Activated T-helper 1 cell treated with anti-CD3 and anti-CD28 coated beads, Interleukin-12 subunit alpha, Interleukin-12 subunit beta, Interleukin-2, Interleukin-4 antibody, amounts not matched to agents 30 ng/mL and 10 ng/mL and 1 ng/mL, durations not matched to agents 14 hours and 24 hours and 36 hours (primary cell): ENCODE measurements around the gene KLHL6. TPM values are rescaled to one million over a fixed set of nuclear protein-coding genes. Genes with fewer than 3 reads are reported as not detected.
"Not testable (repeated sequence)": the region's sequence is repeated elsewhere in the genome, so short reads cannot be mapped to it uniquely, and the experiment has no call there.

ENCODE experiments used
- DNase-seq: peaks from one replicate; pipeline ENCODE4 v3.0.0; 2021; ENCODE audit warnings: low spot score
- H3K27ac Mint-ChIP-seq: one replicate; pipeline ENCODE4 v1.8.0; 2021; ENCODE audit warnings: mild to moderate bottlenecking, mixed read lengths
- H3K27me3 Mint-ChIP-seq: one replicate; pipeline ENCODE4 v1.8.0; 2022; ENCODE audit warnings: mild to moderate bottlenecking, moderate library complexity, mixed read lengths; ENCODE audit not compliant: insufficient read depth
- H3K36me3 Mint-ChIP-seq: one replicate; pipeline ENCODE4 v1.8.0; 2021; ENCODE audit warnings: low read depth, mixed read lengths
- H3K4me1 Mint-ChIP-seq: one replicate; pipeline ENCODE4 v1.8.0; 2021; ENCODE audit warnings: low read depth, mixed read lengths
- H3K4me3 Mint-ChIP-seq: one replicate; pipeline ENCODE4 v1.8.0; 2021; ENCODE audit warnings: mild to moderate bottlenecking, moderate library complexity, mixed read lengths
- H3K9me3 Mint-ChIP-seq: one replicate; pipeline ENCODE4 v1.8.0; 2021; ENCODE audit warnings: mixed read lengths
- intact Hi-C: fragments of 100-400 bp; cut with micrococcal nuclease; formaldehyde crosslinking; loops from one replicate; pipeline ENCODE4 v1.15.1; 2024
- total RNA-seq: library from RNA; stranded (reverse); gene quantifications from 2 replicates; pipeline ENCODE4 v1.2.3, GENCODE V29; 2022

Gene KLHL6
- total RNA-seq, 1 donor from 2014 or later = 40.6 TPM

GRCh38 chr3:183536238-183536880 is 19.1 kb downstream of the KLHL6 start:
- DNase-seq = no peak
- no peaks in the 10 kb centered on the region for H3K27me3 Mint-ChIP-seq
- H3K4me3 Mint-ChIP-seq = no peak overlapping the region
- no peak overlapping the region for H3K27ac Mint-ChIP-seq
- peaks cover 62% of the 10 kb centered on the region for H3K4me1 Mint-ChIP-seq
- H3K9me3 Mint-ChIP-seq = no peaks in the 10 kb centered on the region
- intact Hi-C loops = no loop called here
- H3K36me3 Mint-ChIP-seq = peaks cover 21% of the 10 kb centered on the region

DNA sequence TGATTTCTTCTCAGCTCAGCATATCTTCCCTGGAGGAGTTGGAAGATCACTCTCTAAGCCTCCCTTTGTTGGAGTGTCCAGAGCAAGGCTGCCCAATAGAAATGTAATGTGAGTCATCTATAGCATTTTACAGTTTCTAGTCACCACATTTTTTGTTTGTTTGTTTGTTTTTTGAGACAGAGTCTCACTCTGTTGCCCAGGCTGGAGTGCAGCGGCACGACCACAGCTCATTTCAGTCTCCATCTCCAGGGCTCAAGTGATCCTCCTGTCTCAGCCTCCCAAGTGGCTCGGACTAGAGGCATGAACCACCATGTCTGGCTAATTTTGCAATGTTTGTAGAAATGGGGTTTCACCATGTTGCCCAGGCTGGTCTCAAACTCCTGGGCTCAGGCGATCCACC is 21.3 kb downstream of the KLHL6 start:
- Mint-ChIP-seq H3K36me3 (peaks cover 14% of the 10 kb centered on the region), H3K4me1 (peaks cover 53% of the 10 kb centered on the region), H3K27ac (no peak overlapping the region), H3K4me3 (no peak overlapping the region), H3K9me3 (no peaks in the 10 kb centered on the region), H3K27me3 (no peaks in the 10 kb centered on the region)
- intact Hi-C loops = no loop called here
- no peak for DNase-seq

DNA sequence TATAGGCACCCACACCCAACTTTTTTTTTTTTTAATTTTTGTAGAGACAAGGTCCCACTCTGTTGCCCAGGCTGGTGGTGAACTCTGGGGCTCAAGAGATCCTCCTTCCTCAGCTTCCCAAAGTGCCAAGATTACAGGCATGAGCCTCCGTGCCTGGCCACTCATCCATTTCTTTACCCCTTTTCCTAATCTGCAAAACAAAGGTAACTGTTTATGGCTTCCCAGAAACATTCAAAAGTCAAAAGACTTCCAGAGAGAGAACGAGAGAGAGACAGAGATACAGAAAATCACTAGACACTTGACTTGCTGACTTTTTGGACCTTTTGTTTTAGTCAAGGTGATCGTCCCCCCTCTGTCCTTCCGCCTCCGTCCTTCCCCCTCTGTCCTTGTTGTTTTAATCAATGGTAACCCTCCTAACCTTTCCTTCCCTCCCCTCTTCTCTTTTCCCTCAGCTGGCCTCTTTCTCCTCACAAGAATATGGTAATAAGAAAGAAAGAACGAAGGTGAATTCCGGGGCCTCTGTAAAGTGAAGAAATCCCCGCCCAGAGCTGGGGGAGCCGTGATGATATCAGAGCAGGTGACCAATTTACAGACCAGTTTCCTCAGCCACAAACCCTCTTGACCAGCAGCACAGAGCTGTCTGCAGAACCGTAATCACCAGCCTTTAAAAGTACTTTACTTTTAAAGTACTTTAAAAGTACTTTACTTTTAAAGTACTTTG is 21.9 kb downstream of the KLHL6 start:
- peaks cover 4% of the 10 kb centered on the region for H3K9me3 Mint-ChIP-seq
- H3K4me1 Mint-ChIP-seq = peaks cover 53% of the 10 kb centered on the region
- H3K27me3 Mint-ChIP-seq = no peaks in the 10 kb centered on the region
- intact Hi-C loops = no loop called here
- peak overlapping the region; percentile 76 for H3K27ac Mint-ChIP-seq
- no peak for DNase-seq
- H3K36me3 Mint-ChIP-seq = peaks cover 19% of the 10 kb centered on the region
- H3K4me3 Mint-ChIP-seq = no peak overlapping the region

- Mint-ChIP-seq H3K27ac (peak overlapping the region; percentile 76), H3K4me1 (peaks cover 51% of the 10 kb centered on the region), H3K9me3 (peaks cover 5% of the 10 kb centered on the region), H3K4me3 (no peak overlapping the region), H3K36me3 (peaks cover 24% of the 10 kb centered on the region), H3K27me3 (no peaks in the 10 kb centered on the region)
- intact Hi-C loops = no loop called here
- no peak for DNase-seq
These were observed 22.7 kb downstream of the KLHL6 start for GRCh38 chr3:183532620-183533411.

DNA sequence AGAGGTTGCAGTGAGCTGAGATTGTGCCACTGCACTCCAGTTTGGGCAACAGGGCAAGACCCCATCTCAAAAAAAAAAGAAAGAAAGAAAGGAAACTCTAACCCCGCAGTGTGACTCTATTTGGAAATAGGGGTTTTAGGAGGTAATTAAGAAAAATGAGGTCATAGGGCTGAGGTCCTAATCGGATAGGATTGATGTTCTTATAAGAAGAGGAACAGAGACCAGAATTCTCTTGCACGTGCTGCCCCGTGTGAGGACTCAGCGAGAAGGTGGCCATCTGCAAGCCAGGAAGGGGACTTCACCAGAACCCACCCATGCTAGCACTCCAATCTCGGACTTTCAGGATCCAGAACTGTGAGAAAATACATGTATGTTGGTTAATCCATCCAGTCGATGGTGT is 25.8 kb downstream of the KLHL6 start:
- Mint-ChIP-seq H3K36me3 (peaks cover 41% of the 10 kb centered on the region), H3K27ac (no peak overlapping the region), H3K9me3 (peaks cover 5% of the 10 kb centered on the region), H3K4me3 (no peak overlapping the region), H3K27me3 (no peaks in the 10 kb centered on the region), H3K4me1 (peaks cover 59% of the 10 kb centered on the region)
- DNase-seq = no peak
- intact Hi-C loops = no loop called here

GRCh38 chr3:183529185-183529584 is 26.3 kb downstream of the KLHL6 start:
- no peak for DNase-seq
- peaks cover 63% of the 10 kb centered on the region for H3K4me1 Mint-ChIP-seq
- no peaks in the 10 kb centered on the region for H3K27me3 Mint-ChIP-seq
- peaks cover 47% of the 10 kb centered on the region for H3K36me3 Mint-ChIP-seq
- no peak overlapping the region for H3K4me3 Mint-ChIP-seq
- H3K27ac Mint-ChIP-seq = no peak overlapping the region
- peaks cover 5% of the 10 kb centered on the region for H3K9me3 Mint-ChIP-seq
- intact Hi-C loops = no loop called here

- not testable (repeated sequence) for H3K4me3 Mint-ChIP-seq
- H3K36me3 Mint-ChIP-seq = peaks cover 48% of the 10 kb centered on the region
These were observed 26.7 kb downstream of the KLHL6 start for GRCh38 chr3:183528758-183529157.

DNA sequence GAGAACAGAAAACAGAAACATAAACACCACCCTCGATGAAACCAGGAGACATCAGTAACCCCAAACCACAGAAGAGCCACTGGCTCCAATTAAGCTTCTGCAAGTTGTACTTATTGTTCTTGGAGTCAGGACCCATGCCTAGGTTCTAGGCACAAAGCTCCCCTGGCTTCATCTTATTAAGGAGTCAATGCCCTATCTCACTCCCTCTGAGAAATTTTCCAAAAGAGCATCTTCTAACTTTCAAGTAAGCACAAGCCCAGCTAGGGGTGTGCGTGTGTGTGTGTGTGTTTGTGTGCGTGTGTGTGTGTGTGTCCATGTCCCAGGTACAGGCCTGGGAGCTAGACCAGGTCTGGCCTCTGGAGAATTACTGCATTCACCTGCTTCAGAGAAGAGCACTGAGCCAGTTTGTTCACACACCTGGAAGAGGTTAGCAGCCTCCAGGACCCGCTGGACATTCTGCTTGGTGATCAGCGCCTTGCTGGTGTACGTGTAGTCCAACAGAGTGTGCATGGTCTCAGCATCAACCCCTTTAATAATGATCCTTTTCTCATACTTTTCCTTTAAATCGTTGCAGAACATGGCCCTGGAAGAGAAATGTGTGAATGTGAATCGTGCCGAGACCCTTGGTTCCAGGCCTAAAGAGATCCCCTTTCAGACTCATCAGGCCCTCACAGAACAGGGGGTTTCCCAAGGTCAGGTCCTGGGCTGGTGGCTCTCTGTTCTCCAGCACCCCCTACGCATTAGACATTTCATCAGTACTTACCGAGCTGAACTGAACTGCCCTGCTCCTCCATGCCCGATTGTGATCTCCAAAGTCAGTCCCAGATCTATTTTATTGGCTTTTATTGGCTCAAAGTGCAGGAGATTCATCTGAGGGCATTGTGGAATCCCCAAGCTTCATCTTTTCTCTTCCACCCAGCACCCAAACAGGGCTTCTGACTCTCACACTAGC is 27.8 kb downstream of the KLHL6 start:
- peaks cover 5% of the 10 kb centered on the region for H3K9me3 Mint-ChIP-seq
- DNase-seq = peak; percentile 15
- peak overlapping the region; percentile 82 for H3K27ac Mint-ChIP-seq
- H3K4me3 Mint-ChIP-seq = peak overlapping the region; percentile 55
- no peaks in the 10 kb centered on the region for H3K27me3 Mint-ChIP-seq
- intact Hi-C loops = loop anchor here (1.0 to 2.0 kb wide), 2 partner anchors 13 to 27 kb away; no protein-coding TSS in a partner anchor
- H3K36me3 Mint-ChIP-seq = peaks cover 50% of the 10 kb centered on the region
- peaks cover 51% of the 10 kb centered on the region for H3K4me1 Mint-ChIP-seq

More at GRCh38 chr3:183528758-183529157, 26.7 kb downstream of the KLHL6 start:
- H3K9me3 Mint-ChIP-seq, H3K27me3 Mint-ChIP-seq, intact Hi-C loops, DNase-seq, H3K27ac Mint-ChIP-seq: not testable (repeated sequence)
- H3K4me1 Mint-ChIP-seq = peaks cover 61% of the 10 kb centered on the region

DNA sequence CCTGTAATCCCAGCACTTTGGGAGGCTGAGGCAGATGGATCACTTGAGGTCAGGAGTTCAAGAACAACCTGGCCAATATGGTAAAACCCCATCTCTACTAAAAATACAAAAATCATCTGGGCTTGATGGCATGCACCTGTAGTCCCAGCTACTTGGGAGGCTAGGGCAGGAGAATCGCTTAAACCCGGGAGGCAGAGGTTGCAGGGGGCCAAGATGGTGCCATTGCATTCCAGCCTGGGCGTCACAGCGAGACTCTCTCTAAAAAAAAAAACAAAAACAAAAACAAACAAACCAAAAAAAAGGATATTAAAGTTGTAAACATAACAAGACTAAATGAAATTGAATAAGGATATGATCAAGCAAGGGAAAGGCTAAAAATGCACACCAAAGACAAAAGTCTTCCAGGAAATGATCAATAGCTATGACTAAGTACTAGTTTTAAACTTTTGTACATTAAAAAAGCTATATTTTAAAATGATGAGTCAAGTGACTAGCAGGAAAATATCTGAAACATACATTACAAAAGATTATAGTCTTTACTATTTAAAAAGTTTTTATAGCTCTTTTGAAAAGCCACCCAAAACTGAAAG is 28.6 kb downstream of the KLHL6 start:
- Mint-ChIP-seq H3K9me3 (peaks cover 5% of the 10 kb centered on the region), H3K27me3 (no peaks in the 10 kb centered on the region), H3K27ac (peak overlapping the region; percentile 82), H3K36me3 (peaks cover 51% of the 10 kb centered on the region), H3K4me1 (peaks cover 46% of the 10 kb centered on the region), H3K4me3 (peak overlapping the region; percentile 55)
- DNase-seq = no peak
- intact Hi-C loops = loop anchor here (1.0 to 2.0 kb wide), 2 partner anchors 14 to 27 kb away; no protein-coding TSS in a partner anchor

- H3K27ac Mint-ChIP-seq = no peak overlapping the region
- H3K9me3 Mint-ChIP-seq = peaks cover 5% of the 10 kb centered on the region
- H3K36me3 Mint-ChIP-seq = peaks cover 52% of the 10 kb centered on the region
- intact Hi-C loops = no loop called here
- no peak overlapping the region for H3K4me3 Mint-ChIP-seq
- H3K27me3 Mint-ChIP-seq = no peaks in the 10 kb centered on the region
- no peak for DNase-seq
- peaks cover 42% of the 10 kb centered on the region for H3K4me1 Mint-ChIP-seq
These were observed 31.0 kb downstream of the KLHL6 start for GRCh38 chr3:183524476-183524875.

GRCh38 chr3:183520741-183521556 is 34.6 kb downstream of the KLHL6 start:
- H3K36me3 Mint-ChIP-seq = peaks cover 46% of the 10 kb centered on the region
- not testable (repeated sequence) for H3K27ac Mint-ChIP-seq

More at GRCh38 chr3:183520741-183521556, 34.6 kb downstream of the KLHL6 start:
- H3K4me3 Mint-ChIP-seq, DNase-seq, H3K27me3 Mint-ChIP-seq, H3K9me3 Mint-ChIP-seq, intact Hi-C loops: not testable (repeated sequence)
- H3K4me1 Mint-ChIP-seq = peaks cover 52% of the 10 kb centered on the region
